Tibial artery (tissue), 4 donors: ENCODE measurements around the gene SIGLEC7.

ENCODE experiments used
- DNase-seq, 2 donors: peaks; one replicate each; pipeline ENCODE4 v3.0.0-alpha.2; 2019
- H3K27ac ChIP-seq, 2 donors: fragments of 200-600 bp; sonication (generic) in 1 of 2; 1 replicate in 1 of 2; 2 replicates in 1 of 2; pipeline ENCODE4 v1.5.1; 2018 to 2019; ENCODE audit warnings: mild to moderate bottlenecking in 1 of 2
- H3K27me3 ChIP-seq, 2 donors: fragments of 200-600 bp; sonication (generic) in 1 of 2; one replicate each; pipeline versions ENCODE4 v1.5.1 to v1.6.0; 2016 to 2019
- H3K36me3 ChIP-seq, 3 donors: fragments of 200-600 bp; sonication (generic) in 2 of 3; one replicate each; pipeline ENCODE4 v1.5.1; 2016 to 2019; ENCODE audit warnings: mild to moderate bottlenecking in 2 of 3
- H3K4me1 ChIP-seq, 4 donors: fragments of 200-600 bp; sonication (generic) in 2 of 4; 1 replicate in 3 of 4; 2 replicates in 1 of 4; pipeline ENCODE4 v1.5.1; 2016 to 2019
- H3K4me3 ChIP-seq, 2 donors: fragments of 200-600 bp; sonication (generic) in 1 of 2; 1 replicate in 1 of 2; 2 replicates in 1 of 2; pipeline ENCODE4 v1.5.1; 2018 to 2019; ENCODE audit warnings: mild to moderate bottlenecking in 2 of 2
- H3K9me3 ChIP-seq, 3 donors: fragments of 200-600 bp; sonication (generic) in 1 of 3; one replicate each; pipeline ENCODE4 v1.5.1; 2016 to 2019
- CTCF ChIP-seq, 2 experiments: fragments of 200-600 bp in 1 of 2; fragments of 450-650 bp in 1 of 2; IDR thresholded peaks; one replicate each; pipeline ENCODE4 v1.5.1; 2017 to 2019; ENCODE audit warnings: antibody characterized with exemption in 2 of 2, mild to moderate bottlenecking in 1 of 2, moderate library complexity in 1 of 2
- intact Hi-C: fragments of 100-400 bp; cut with DNase I; formaldehyde crosslinking; loops from one replicate; pipeline ENCODE4 v1.15.0; 2023; ENCODE audit warnings: low total_unique reads

Gene SIGLEC7

GRCh38 chr19:51101171-51101865 lies 40.8 kb upstream of the SIGLEC7 start:
- intact Hi-C loops = loop anchor here (10.0 kb wide), 1 partner anchor 1077 kb away; the partner anchor contains the start of genes VRK3 and ZNF473
- H3K27me3 ChIP-seq = no peaks in the 10 kb centered on the region
- H3K36me3 ChIP-seq = peaks cover 5 to 66% (median 41%) of the 10 kb centered on the region in 3 donors
- H3K4me3 ChIP-seq = no peak overlapping the region
- H3K4me1 ChIP-seq = no peaks in the 10 kb centered on the region
- no peak overlapping the region for H3K27ac ChIP-seq
- TF ChIP-seq CTCF (IDR thresholded peaks at IDR 0.05) = no peak
- no peaks in the 10 kb centered on the region for H3K9me3 ChIP-seq
- DNase-seq = no peak

- H3K4me3 ChIP-seq = no peak overlapping the region
- H3K27ac ChIP-seq = no peak overlapping the region
- peaks cover 5 to 63% (median 37%) of the 10 kb centered on the region in 3 donors for H3K36me3 ChIP-seq
- no peak for DNase-seq
- H3K4me1 ChIP-seq = peaks cover 0 to 14% (median 9%) of the 10 kb centered on the region in 4 donors
- H3K27me3 ChIP-seq = no peaks in the 10 kb centered on the region
- no peak for TF ChIP-seq CTCF (IDR thresholded peaks at IDR 0.05)
- intact Hi-C loops = loop anchor here (10.0 kb wide), 1 partner anchor 1078 kb away; the partner anchor contains the start of genes VRK3 and ZNF473
- no peaks in the 10 kb centered on the region for H3K9me3 ChIP-seq
Measured at GRCh38 chr19:51102991-51103390, 39.1 kb upstream of the SIGLEC7 start.

GRCh38 chr19:51103926-51104341 lies 38.2 kb upstream of the SIGLEC7 start:
- Histone ChIP-seq H3K27me3 (no peaks in the 10 kb centered on the region), H3K4me3 (no peak overlapping the region), H3K36me3 (peaks cover 5 to 55% (median 32%) of the 10 kb centered on the region in 3 donors), H3K9me3 (no peaks in the 10 kb centered on the region), H3K4me1 (peaks cover 0 to 17% (median 12%) of the 10 kb centered on the region in 4 donors), H3K27ac (no peak overlapping the region)
- no peak for DNase-seq
- no peak for TF ChIP-seq CTCF (IDR thresholded peaks at IDR 0.05)
- intact Hi-C loops = loop anchor here (10.0 kb wide), 1 partner anchor 1079 kb away; the partner anchor contains the start of genes VRK3 and ZNF473

- peak overlapping the region; percentile 70 to 71 for H3K4me3 ChIP-seq
- no peaks in the 10 kb centered on the region for H3K9me3 ChIP-seq
- peaks cover 0 to 1% of the 10 kb centered on the region in 2 donors for H3K27me3 ChIP-seq
- intact Hi-C loops = loop anchor here (10.0 kb wide), 1 partner anchor 1083 kb away; the partner anchor contains the start of genes VRK3 and ZNF473
- peak overlapping the region; percentile 56 to 68 for H3K27ac ChIP-seq
- no peak for DNase-seq
- H3K36me3 ChIP-seq = peaks cover 5 to 26% (median 14%) of the 10 kb centered on the region in 3 donors
- no peak for TF ChIP-seq CTCF (IDR thresholded peaks at IDR 0.05)
- peaks cover 0 to 19% (median 14%) of the 10 kb centered on the region in 4 donors for H3K4me1 ChIP-seq
Measured at GRCh38 chr19:51107406-51108065, 34.6 kb upstream of the SIGLEC7 start.

- DNase-seq = peak; percentile 98 to 99
- H3K27ac ChIP-seq = peak within 1 kb of the TSS; percentile 56 to 68
- intact Hi-C loops = loop anchor here (10.0 kb wide), 1 partner anchor 1083 kb away; the partner anchor contains the start of genes VRK3 and ZNF473
- H3K27me3 ChIP-seq = peaks cover 0 to 2% of the 10 kb centered on the region in 2 donors
- H3K4me3 ChIP-seq = peak within 1 kb of the TSS; percentile 70 to 71
- peaks cover 0 to 19% (median 7%) of the 10 kb centered on the region in 3 donors for H3K36me3 ChIP-seq
- peaks cover 0 to 19% (median 14%) of the 10 kb centered on the region in 4 donors for H3K4me1 ChIP-seq
- peak in 1 of 2 experiments; percentile 36 for TF ChIP-seq CTCF (IDR thresholded peaks at IDR 0.05)
- H3K9me3 ChIP-seq = no peaks in the 10 kb centered on the region
Measured at GRCh38 chr19:51108066-51108804, 33.9 kb upstream of the SIGLEC7 start, which contains the start of gene CTU1. Gene CTU1, minus strand, starts transcription at chr19:51108409. Its CDS starts 3,840 bp downstream, at chr19:51104569.
